ENCODE measurements around the gene KLHL26. TPM values are rescaled to one million over a fixed set of nuclear protein-coding genes. Genes with fewer than 3 reads are reported as not detected.

KLHL26 gene
- total and polyA plus RNA-seq, 2 donors from 2014 or later: 5.6 to 16.1 TPM

DNA sequence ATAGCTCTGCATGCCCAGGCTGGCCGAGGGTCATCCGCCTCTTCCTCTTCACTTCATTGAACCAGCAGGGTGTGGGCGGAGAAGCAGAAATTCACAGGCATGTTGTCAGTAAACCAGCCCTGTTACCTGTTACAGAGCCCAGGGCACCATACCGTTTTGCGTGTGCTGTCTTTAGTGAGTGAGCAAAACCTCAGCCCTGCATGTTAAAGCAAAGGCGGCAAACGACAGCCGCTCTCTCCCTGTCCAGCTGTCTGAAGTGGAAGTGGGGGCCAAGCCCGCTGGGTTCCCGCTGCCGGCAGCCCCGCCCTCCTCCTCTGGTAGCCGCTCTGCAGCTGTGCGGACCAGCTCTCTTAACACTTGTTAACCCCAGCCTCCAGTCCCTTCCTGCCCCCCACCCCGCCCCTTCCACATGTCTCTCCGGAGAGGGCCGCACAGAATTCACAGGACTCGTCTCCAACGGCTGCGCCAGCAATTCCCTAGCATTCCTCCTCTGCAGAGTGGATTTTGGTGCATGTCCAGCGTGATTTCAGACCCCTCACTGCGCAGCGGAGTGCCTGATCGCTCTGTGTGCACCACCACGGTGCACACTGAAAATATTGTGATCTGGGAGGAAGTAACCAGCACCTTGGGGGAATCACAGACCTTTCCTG lies 12.7 kb downstream of the KLHL26 start:
- TF ChIP-seq, protein P1, sequence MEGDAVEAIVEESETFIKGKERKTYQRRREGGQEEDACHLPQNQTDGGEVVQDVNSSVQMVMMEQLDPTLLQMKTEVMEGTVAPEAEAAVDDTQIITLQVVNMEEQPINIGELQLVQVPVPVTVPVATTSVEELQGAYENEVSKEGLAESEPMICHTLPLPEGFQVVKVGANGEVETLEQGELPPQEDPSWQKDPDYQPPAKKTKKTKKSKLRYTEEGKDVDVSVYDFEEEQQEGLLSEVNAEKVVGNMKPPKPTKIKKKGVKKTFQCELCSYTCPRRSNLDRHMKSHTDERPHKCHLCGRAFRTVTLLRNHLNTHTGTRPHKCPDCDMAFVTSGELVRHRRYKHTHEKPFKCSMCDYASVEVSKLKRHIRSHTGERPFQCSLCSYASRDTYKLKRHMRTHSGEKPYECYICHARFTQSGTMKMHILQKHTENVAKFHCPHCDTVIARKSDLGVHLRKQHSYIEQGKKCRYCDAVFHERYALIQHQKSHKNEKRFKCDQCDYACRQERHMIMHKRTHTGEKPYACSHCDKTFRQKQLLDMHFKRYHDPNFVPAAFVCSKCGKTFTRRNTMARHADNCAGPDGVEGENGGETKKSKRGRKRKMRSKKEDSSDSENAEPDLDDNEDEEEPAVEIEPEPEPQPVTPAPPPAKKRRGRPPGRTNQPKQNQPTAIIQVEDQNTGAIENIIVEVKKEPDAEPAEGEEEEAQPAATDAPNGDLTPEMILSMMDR (IDR thresholded peaks at IDR 0.05; ENCODE audit: borderline replicate concordance, extremely low read depth, insufficient read depth): no peak
- FAIRE-seq (no peak), DNase-seq (peak; percentile 72 to 91 (median 75))
- Histone ChIP-seq H3K4me1 (ENCODE audit: control insufficient read depth in 2 of 3, insufficient read depth in 2 of 3, low read depth in 1 of 3, low read length in 3 of 3) (peaks cover 2 to 43% (median 34%) of the 10 kb centered on the region in 3 donors), H3K9ac (ENCODE audit: low read length in 3 of 3) (peak overlapping the region in 1 of 3 donors; percentile 37), H3K27me3 (ENCODE audit: control insufficient read depth, insufficient read depth, low read length) (no peaks in the 10 kb centered on the region), H3K36me3 (ENCODE audit: control insufficient read depth in 2 of 3, insufficient read depth in 3 of 3, low read length in 3 of 3) (peaks cover 0 to 2% (median 0%) of the 10 kb centered on the region in 3 donors), H3K27ac (ENCODE audit: low read depth in 2 of 2, low read length in 2 of 2) (peak overlapping the region; percentile 84 to 86), H3K9me3 (ENCODE audit: control insufficient read depth in 2 of 3, insufficient read depth in 1 of 3, low read length in 3 of 3) (no peaks in the 10 kb centered on the region), H3K4me3 (ENCODE audit: low read length in 3 of 3) (peak overlapping the region in 1 of 3 donors; percentile 24)
- intact Hi-C loops (cut with DNase I): no loop called here

DNA sequence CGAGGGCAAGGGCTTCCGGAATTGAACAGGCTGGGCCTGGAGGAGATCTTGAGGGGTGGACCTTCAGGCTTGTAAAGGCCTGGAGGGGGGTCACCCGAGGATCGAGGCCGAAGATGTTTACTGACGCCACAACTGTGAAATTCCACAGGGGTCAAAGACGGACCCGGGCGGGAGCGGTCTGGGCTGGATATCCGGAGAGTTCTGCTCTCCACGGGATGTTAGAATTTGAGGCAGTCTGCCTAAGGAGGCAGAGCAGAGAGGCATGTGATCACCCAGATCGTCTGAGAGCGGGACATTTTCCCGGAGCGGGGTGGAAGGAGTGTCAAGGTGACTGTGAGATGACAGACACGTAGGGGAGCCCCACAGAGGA lies 13.2 kb downstream of the KLHL26 start:
- Histone ChIP-seq H3K27me3 (ENCODE audit: control insufficient read depth, insufficient read depth, low read length) (no peaks in the 10 kb centered on the region), H3K27ac (ENCODE audit: low read depth in 2 of 2, low read length in 2 of 2) (peak overlapping the region; percentile 84 to 86), H3K9me3 (ENCODE audit: control insufficient read depth in 2 of 3, insufficient read depth in 1 of 3, low read length in 3 of 3) (no peaks in the 10 kb centered on the region), H3K4me1 (ENCODE audit: control insufficient read depth in 2 of 3, insufficient read depth in 2 of 3, low read depth in 1 of 3, low read length in 3 of 3) (peaks cover 2 to 43% (median 31%) of the 10 kb centered on the region in 3 donors), H3K9ac (ENCODE audit: low read length in 3 of 3) (peak overlapping the region in 1 of 3 donors; percentile 37), H3K36me3 (ENCODE audit: control insufficient read depth in 2 of 3, insufficient read depth in 3 of 3, low read length in 3 of 3) (peaks cover 0 to 2% (median 0%) of the 10 kb centered on the region in 3 donors), H3K4me3 (ENCODE audit: low read length in 3 of 3) (peak overlapping the region in 1 of 3 donors; percentile 24)
- intact Hi-C loops (cut with DNase I): no loop called here
- DNase-seq (peak in 4 of 5 donors; percentile 48 to 90 (median 67)), FAIRE-seq (no peak)
- TF ChIP-seq, protein P1 (IDR thresholded peaks at IDR 0.05; ENCODE audit: borderline replicate concordance, extremely low read depth, insufficient read depth): no peak

DNA sequence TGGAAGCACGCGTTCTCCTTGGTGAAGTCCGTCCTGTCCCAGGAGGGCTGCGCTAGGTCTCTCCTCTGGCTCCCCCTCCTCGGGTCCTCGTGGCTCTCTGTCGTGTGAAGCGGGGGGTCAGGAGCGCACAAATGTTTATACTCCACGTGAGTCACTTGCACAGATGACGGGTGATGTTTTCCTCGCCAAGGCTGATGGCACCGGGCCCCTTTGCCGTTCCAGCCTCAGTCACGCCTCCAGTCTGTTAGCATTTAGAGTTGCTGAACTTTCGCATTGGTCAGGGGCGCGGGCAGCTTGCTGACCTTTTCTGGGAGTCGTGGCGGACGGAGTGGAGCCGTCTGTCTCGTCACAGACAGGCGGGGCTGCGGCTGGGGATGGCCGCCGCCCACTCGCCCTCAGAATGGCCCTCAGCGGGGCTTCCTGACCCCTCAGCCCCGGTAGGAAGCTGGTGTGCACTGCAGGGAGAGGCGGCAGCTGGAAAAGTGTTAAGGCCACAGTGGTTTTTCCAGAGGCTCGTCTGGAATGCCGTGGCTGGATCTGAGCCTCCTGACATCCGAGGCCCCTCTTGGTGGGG lies 13.7 kb downstream of the KLHL26 start:
- no peak for FAIRE-seq
- peak overlapping the region in 1 of 3 donors; percentile 37 for H3K9ac ChIP-seq (ENCODE audit: low read length in 3 of 3)
- intact Hi-C loops (cut with DNase I): no loop called here

More for the DNA sequence above, 13.7 kb downstream of the KLHL26 start:
- peak in 3 of 5 donors; percentile 52 to 95 (median 67) for DNase-seq
- H3K27ac ChIP-seq (ENCODE audit: low read depth in 2 of 2, low read length in 2 of 2): peak overlapping the region; percentile 84 to 86
- peaks cover 2 to 43% (median 31%) of the 10 kb centered on the region in 3 donors for H3K4me1 ChIP-seq (ENCODE audit: control insufficient read depth in 2 of 3, insufficient read depth in 2 of 3, low read depth in 1 of 3, low read length in 3 of 3)
- H3K27me3 ChIP-seq (ENCODE audit: control insufficient read depth, insufficient read depth, low read length): no peaks in the 10 kb centered on the region
- TF ChIP-seq, protein P1 (IDR thresholded peaks at IDR 0.05; ENCODE audit: borderline replicate concordance, extremely low read depth, insufficient read depth): no peak
- peaks cover 0 to 2% (median 0%) of the 10 kb centered on the region in 3 donors for H3K36me3 ChIP-seq (ENCODE audit: control insufficient read depth in 2 of 3, insufficient read depth in 3 of 3, low read length in 3 of 3)
- H3K4me3 ChIP-seq (ENCODE audit: low read length in 3 of 3): peak overlapping the region in 1 of 3 donors; percentile 17
- no peaks in the 10 kb centered on the region for H3K9me3 ChIP-seq (ENCODE audit: control insufficient read depth in 2 of 3, insufficient read depth in 1 of 3, low read length in 3 of 3)
